ENCODE measurements around the gene KCNH6.

GRCh38 chr17:63491977-63492618, 31.1 kb upstream of the KCNH6 start:
- TF ChIP-seq POLR2AphosphoS5 (IDR thresholded peaks at IDR 0.05; ENCODE audit: low read depth, low read length), result no peak
- no peak for TF ChIP-seq TAF1 (IDR thresholded peaks at IDR 0.05; ENCODE audit: borderline replicate concordance, low read depth, low read length)
- TF ChIP-seq POLR2A (IDR thresholded peaks at IDR 0.05; ENCODE audit: low read depth, low read length), result no peak
